Ectodermal cell (in vitro differentiated cells): ENCODE data around the gene CROCC2.

ENCODE experiments used
- H3K27ac ChIP-seq: 2 replicates; pipeline ENCODE4 v1.7.0; 2013; ENCODE audit warnings: mild to moderate bottlenecking, low read depth, low read length; ENCODE audit not compliant: insufficient read depth, poor library complexity, severe bottlenecking
- H3K27me3 ChIP-seq: 2 replicates; pipeline ENCODE4 v1.7.0; 2013; ENCODE audit warnings: mild to moderate bottlenecking, low read length; ENCODE audit not compliant: insufficient read depth, control insufficient read depth, poor library complexity, severe bottlenecking
- H3K36me3 ChIP-seq: one replicate; pipeline ENCODE4 v1.7.0; 2013; ENCODE audit warnings: low read length; ENCODE audit not compliant: control insufficient read depth, insufficient read depth
- H3K4me1 ChIP-seq: one replicate; pipeline ENCODE4 v1.7.0; 2013; ENCODE audit warnings: low read length; ENCODE audit not compliant: control insufficient read depth, insufficient read depth
- H3K4me3 ChIP-seq: 2 replicates; pipeline ENCODE4 v1.7.0; 2013; ENCODE audit warnings: low read depth, low read length, control low read depth; ENCODE audit not compliant: insufficient read depth
- H3K9me3 ChIP-seq: 2 replicates; pipeline ENCODE4 v1.7.0; 2013; ENCODE audit warnings: mild to moderate bottlenecking, low read length, moderate library complexity; ENCODE audit not compliant: control insufficient read depth
- WGBS, 2 experiments: methylation state at CpG; one replicate each; pipeline ENCODE4 v1.1.7; 2013; ENCODE audit warnings: missing lambda C conversion rate in 2 of 2; 5-methylcytosine and 5-hydroxymethylcytosine counted together

The CROCC2 gene

GRCh38 chr2:241007111-241007510 lies 101.0 kb downstream of the CROCC2 start:
- H3K36me3 ChIP-seq, result no peaks in the 10 kb centered on the region
- H3K27ac ChIP-seq, result no peak overlapping the region
- peaks cover 3% of the 10 kb centered on the region for H3K27me3 ChIP-seq
- peaks cover 15% of the 10 kb centered on the region for H3K4me1 ChIP-seq
- WGBS, 2 experiments, result 96% methylated on average over 7 of the region's 7 CpGs
- H3K9me3 ChIP-seq, result peaks cover 3% of the 10 kb centered on the region
- H3K4me3 ChIP-seq, result no peak overlapping the region

- no peaks in the 10 kb centered on the region for H3K36me3 ChIP-seq
- peaks cover 15% of the 10 kb centered on the region for H3K4me1 ChIP-seq
- 83 to 85% methylated on average over 20 of the region's 20 CpGs for WGBS, 2 experiments
- no peak overlapping the region for H3K4me3 ChIP-seq
- peaks cover 3% of the 10 kb centered on the region for H3K27me3 ChIP-seq
- H3K27ac ChIP-seq, result no peak overlapping the region
- H3K9me3 ChIP-seq, result peaks cover 3% of the 10 kb centered on the region
Observed at GRCh38 chr2:241007880-241008710, 102.0 kb downstream of the CROCC2 start.

- H3K4me1 ChIP-seq, result peaks cover 15% of the 10 kb centered on the region
- H3K4me3 ChIP-seq, result no peak overlapping the region
- H3K36me3 ChIP-seq, result no peaks in the 10 kb centered on the region
- WGBS, 2 experiments, result 92 to 95% methylated on average over 7 of the region's 7 CpGs
- H3K9me3 ChIP-seq, result peaks cover 2% of the 10 kb centered on the region
- H3K27ac ChIP-seq, result no peak overlapping the region
- H3K27me3 ChIP-seq, result peaks cover 3% of the 10 kb centered on the region
Observed at GRCh38 chr2:241008711-241009121, 102.6 kb downstream of the CROCC2 start.

GRCh38 chr2:241009191-241009590 lies 103.1 kb downstream of the CROCC2 start:
- H3K4me3 ChIP-seq, result no peak overlapping the region

GRCh38 chr2:241009601-241010530 lies 103.7 kb downstream of the CROCC2 start:
- 12 to 14% methylated on average over 28 of the region's 28 CpGs for WGBS, 2 experiments
- Histone ChIP-seq H3K36me3 (no peaks in the 10 kb centered on the region), H3K27me3 (peaks cover 3% of the 10 kb centered on the region), H3K4me1 (peaks cover 15% of the 10 kb centered on the region), H3K27ac (no peak overlapping the region), H3K9me3 (no peaks in the 10 kb centered on the region), H3K4me3 (no peak overlapping the region)

More at GRCh38 chr2:241009191-241009590, 103.1 kb downstream of the CROCC2 start:
- WGBS, 2 experiments, result 79 to 85% methylated on average over 2 of the region's 2 CpGs
- H3K27ac ChIP-seq, result no peak overlapping the region
- H3K4me1 ChIP-seq, result peaks cover 15% of the 10 kb centered on the region
- H3K9me3 ChIP-seq, result no peaks in the 10 kb centered on the region
- no peaks in the 10 kb centered on the region for H3K36me3 ChIP-seq
- H3K27me3 ChIP-seq, result peaks cover 3% of the 10 kb centered on the region

- no peaks in the 10 kb centered on the region for H3K36me3 ChIP-seq
- H3K4me1 ChIP-seq, result peaks cover 15% of the 10 kb centered on the region
- no peak overlapping the region for H3K27ac ChIP-seq
- peaks cover 3% of the 10 kb centered on the region for H3K27me3 ChIP-seq
- no peak overlapping the region for H3K4me3 ChIP-seq
- 77 to 81% methylated on average over 12 of the region's 12 CpGs for WGBS, 2 experiments
- no peaks in the 10 kb centered on the region for H3K9me3 ChIP-seq
Observed at GRCh38 chr2:241010531-241011295, 104.6 kb downstream of the CROCC2 start.

- no peaks in the 10 kb centered on the region for H3K36me3 ChIP-seq
- WGBS, 2 experiments, result 91 to 93% methylated on average over 9 of the region's 9 CpGs
- H3K9me3 ChIP-seq, result no peaks in the 10 kb centered on the region
- H3K27me3 ChIP-seq, result peaks cover 3% of the 10 kb centered on the region
- peaks cover 15% of the 10 kb centered on the region for H3K4me1 ChIP-seq
- no peak overlapping the region for H3K27ac ChIP-seq
- H3K4me3 ChIP-seq, result no peak overlapping the region
Observed at GRCh38 chr2:241011296-241011600, 105.1 kb downstream of the CROCC2 start.

- Histone ChIP-seq H3K36me3 (no peaks in the 10 kb centered on the region), H3K27ac (no peak overlapping the region), H3K4me3 (no peak overlapping the region), H3K27me3 (peaks cover 3% of the 10 kb centered on the region), H3K9me3 (no peaks in the 10 kb centered on the region), H3K4me1 (peaks cover 15% of the 10 kb centered on the region)
- 89 to 92% methylated on average over 29 of the region's 29 CpGs for WGBS, 2 experiments
Observed at GRCh38 chr2:241011751-241012510, 105.8 kb downstream of the CROCC2 start.

GRCh38 chr2:241014224-241014623 lies 108.1 kb downstream of the CROCC2 start:
- Histone ChIP-seq H3K36me3 (no peaks in the 10 kb centered on the region), H3K4me1 (peaks cover 15% of the 10 kb centered on the region), H3K27ac (no peak overlapping the region), H3K27me3 (no peaks in the 10 kb centered on the region), H3K9me3 (no peaks in the 10 kb centered on the region), H3K4me3 (no peak overlapping the region)
- 92 to 96% methylated on average over 6 of the region's 6 CpGs for WGBS, 2 experiments
